Amniotic epithelial cell (primary cell): ENCODE data around the gene DHRSX.
"Not testable (repeated sequence)": the region's sequence is repeated elsewhere in the genome, so short reads cannot be mapped to it uniquely, and the experiment has no call there.

Experiments
- DNase-seq: peaks from one replicate; pipeline ENCODE4 v3.0.0-alpha.2; 2010; ENCODE audit warnings: low read depth

The DHRSX gene

DNA sequence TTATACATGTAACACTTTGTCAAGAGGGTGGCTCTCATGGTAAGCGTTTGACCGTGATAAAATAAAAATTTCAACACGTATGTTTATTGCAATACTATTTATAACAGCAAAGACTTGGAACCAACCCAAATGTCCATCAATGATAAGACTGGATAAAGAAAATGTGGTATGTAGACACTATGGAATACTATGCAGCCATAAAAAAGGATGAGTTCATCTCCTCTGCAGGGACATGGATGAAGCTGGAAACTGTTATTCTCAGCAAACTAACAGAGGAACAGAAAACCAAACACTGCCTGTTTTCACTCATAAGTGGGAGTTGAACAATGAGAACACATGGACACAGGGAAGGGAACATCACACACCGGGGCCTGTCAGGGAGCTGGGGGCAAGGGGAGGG, 150.1 kb downstream of the DHRSX start:
- DNase-seq: not testable (repeated sequence)

DNA sequence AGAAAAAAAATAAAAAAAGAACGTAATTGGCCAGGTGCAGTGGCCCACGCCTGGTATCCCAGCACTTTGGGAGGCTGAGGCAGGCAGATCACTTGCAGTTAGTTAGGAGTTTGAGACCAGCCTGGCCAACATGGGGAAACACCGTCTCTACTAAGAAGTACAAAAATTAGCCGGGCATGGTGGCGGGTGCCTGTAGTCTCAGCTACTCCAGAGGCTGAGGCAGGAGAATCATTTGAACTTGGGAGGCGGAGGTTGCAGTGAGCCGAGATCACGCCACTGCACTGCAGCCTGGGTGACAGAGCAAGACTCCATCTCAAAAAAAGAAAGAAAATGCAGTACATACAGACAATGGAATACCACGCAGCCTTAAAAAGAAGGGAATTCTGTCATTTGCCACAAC, 150.7 kb downstream of the DHRSX start:
- not testable (repeated sequence) for DNase-seq

DNA sequence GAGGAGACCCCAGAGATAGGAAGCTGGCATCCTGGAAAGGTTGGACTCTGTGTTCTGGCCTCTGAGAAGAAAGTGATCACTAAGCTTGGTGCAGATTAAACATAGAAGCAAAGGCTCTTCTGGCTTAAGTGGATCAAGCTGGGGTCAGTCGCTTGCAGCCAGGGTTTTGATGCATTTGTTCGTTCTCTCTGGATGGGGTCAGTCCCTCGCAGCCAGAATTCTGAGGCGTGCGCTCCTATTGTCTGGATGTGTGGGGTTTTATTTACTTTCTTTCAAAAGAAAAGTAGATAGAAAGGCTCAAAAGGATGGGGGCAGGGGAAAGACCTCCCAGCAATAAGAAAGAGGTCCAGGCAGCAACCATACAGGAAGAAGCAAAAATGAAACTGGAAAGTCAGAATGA, 152.6 kb downstream of the DHRSX start:
- DNase-seq: no peak

DNA sequence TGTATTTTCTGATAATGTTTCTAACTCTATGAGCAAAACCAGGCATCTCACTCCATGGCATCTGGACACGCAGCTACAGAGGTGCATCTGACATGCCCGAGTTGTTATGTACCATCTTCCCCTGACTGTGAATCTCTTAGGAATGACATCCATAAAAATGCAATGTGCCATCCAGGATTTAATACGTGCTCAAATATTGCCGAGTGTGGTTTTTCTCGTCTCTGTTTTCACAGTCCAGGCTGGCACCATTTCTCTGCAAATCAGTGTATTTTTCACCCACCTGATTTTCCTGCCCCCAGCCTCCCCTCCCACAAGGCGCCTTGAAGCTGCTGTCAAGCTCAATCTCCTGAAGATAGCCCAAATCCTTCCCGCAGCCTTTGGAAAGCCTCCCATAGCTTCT, 154.6 kb downstream of the DHRSX start:
- DNase-seq: no peak

DNA sequence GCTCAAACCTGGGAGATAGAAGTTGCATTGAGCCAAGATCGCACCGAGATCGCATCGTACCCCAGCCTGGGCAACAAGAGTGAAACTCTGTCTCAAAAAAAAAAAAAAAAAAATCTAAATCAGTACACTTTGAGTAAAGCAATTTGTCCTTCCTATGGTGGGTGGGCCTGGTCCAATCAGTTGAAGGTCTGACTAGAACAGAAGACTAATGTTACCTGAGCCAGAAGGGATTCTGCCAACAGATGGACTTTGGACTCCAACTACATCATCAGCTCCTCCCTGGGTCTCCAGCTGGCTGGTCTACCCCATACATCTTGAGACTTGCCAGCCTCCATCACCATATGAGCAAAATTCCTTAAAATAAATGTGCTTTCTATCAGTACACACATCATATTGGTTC, 155.2 kb downstream of the DHRSX start:
- DNase-seq: no peak

DNA sequence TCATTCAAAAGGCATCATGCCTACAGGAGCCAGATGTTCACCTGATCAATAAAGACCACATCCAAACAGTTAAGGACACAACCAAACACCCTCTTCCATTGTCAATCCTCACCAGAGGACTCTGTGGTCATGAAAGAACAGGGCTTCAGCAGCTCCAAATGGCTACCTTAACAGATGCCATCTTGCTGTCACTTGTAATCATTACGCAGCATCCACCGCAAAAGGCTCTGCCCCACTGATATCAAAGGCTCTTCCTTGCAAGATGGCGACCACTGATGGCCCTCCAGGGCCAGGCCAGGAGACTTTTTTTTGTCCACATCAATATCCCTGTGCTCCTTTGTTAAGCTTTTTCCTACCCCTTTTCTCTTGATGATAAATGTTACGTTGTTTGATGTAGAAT, 157.4 kb downstream of the DHRSX start:
- DNase-seq: no peak

DNA sequence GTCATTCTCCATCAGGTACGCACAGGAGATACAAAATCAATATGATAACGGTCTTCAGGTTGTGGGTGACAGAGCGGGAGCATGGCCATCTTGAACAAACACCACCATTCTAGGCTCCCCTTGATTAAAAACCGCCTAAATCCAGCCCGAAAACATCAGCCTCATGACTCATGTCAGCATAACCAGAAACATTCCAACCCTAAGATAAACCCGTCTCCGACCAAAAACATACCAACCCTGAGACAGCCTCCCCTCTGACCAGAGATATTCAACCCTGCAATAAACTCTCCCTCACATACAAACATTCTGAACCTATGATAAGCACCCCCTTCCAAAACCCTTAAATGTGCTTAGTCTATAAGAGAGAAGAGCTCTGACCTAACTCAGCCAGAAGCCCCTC, 157.9 kb downstream of the DHRSX start:
- peak; percentile 97 for DNase-seq

DNA sequence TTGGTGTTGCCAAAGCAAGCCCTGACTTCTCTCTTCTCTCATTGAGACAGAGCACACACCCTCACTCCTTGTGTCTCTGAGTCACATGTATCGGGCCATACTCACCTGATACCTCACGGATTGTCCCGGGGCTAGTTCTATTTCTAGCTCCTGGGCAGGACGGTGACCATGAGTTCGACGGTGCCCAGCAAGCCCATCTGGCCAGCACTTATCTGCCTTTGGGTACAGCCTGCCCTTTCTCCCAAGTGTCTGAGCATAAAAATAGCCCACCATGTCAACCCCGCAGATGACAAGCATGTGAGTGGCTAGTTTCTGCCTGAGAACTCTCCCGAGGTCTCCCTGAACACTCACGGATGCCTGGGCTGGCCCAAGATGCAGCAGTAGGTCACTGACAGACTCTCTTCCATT, 158.5 kb downstream of the DHRSX start:
- peak; percentile 52 for DNase-seq

DNA sequence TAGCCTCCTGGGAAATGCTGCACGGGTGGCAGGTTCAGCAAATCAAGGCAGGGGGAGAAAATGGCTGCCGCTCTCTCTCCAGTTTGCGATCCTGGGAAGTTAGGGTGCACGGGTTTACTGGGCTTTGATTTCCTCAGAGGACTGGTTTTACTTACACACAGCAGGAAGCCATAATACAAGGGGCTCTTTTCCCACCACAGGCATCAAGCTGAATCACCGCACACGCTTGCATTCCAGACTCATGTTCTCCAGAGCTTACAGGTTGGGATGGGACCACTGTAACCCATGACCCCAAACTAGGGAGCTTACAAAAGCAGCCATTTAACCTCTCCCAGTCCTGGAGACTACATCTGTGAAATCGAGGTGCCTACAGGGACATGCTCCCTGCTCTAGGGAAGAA, 159.8 kb downstream of the DHRSX start:
- DNase-seq: no peak

DNA sequence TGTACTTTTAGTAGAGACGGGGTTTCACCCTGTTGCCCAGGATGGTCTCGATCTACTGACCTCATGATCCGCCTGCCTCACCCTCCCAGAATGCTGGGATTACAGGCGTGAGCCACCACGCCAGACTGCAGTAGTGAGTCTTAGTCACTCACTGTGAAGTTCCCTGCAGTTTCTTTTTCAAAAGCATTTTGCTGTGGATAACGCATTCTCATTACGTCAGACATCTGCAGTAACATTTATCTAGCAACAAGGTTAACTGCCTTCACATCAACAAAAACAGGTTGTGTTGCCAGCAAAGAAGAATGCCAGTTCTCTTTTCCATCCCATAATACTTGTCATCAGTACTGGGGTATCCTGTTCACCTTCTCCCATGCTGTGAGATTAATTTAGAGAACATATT, 164.6 kb downstream of the DHRSX start:
- peak; percentile 88 for DNase-seq

DNA sequence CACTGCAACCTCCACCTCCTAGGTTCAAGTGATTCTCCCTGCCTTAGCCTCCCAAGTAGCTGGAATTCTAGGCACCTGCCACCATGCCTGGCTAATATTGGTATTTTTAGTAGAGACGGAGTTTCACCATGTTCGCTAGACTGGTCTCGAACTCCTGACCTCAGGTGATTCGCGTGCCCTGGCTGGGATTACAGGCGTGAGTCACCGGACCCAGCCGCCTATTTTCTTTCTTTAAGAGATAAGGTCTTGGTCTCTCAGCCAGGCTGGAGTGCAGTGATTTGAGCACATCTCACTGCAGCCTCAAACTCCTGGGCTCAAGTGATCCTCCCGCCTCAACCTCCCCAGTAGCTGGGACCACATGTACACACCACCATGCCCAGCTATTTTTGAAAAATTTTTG, 166.5 kb downstream of the DHRSX start:
- DNase-seq: peak; percentile 61

DNA sequence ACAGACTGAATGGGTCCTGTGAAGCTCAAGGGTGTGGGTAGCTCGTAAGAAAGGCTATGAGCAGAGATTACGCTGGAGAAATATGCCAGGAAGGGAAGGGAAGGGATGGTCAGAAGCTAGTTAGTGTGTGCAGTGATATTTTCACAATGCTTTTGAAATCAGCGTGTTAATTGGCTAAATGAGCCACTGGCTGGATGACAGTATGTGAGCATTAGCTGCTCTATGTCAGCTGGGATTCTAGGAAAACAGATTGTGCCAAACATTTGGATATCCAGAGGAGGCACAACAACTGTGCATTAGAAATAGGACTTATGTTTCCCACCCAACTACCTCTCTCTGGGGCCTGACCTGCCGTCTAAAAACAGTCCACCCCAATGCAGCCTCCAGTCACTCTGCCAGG, 168.5 kb downstream of the DHRSX start:
- no peak for DNase-seq

DNA sequence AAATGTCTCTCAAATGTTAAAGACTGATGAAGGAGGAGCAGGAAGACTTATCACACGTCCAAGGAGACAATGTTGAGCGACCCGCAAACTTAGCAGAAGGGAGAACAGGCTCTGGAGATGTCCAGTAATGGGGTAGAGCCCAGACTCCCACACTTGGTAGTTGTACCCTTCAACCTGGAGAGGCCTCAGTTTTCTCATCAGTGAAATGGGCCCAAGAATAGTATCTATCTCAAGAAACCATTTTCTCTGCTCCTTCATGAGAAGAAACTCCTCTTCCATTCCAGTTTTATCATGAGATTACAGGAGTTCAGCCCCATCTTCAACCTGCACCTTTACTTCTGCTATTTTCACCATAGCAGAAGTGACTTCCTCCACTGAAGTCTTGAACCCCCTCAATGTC, 169.9 kb downstream of the DHRSX start:
- DNase-seq: no peak

DNA sequence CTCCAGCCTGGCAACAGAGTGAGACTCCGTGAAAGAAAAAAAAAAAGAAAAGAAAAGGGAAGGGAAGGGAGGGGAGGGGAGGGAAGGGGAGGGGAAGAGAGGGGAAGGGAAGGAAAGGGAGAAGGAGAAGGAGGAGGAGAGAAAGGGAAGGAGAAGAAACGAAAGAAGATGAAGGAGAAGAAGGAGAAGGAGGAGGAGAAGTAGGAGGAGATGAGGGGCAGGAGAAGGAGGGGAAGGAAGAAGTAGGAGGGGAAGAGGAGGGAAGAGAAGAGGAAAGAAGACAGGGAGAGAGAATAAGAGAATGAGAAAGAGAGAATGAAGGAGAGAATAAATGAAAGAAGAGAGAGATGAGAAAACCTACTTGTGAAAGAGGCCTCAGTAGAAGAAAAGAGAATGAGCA, 170.3 kb downstream of the DHRSX start:
- DNase-seq: no peak

DNA sequence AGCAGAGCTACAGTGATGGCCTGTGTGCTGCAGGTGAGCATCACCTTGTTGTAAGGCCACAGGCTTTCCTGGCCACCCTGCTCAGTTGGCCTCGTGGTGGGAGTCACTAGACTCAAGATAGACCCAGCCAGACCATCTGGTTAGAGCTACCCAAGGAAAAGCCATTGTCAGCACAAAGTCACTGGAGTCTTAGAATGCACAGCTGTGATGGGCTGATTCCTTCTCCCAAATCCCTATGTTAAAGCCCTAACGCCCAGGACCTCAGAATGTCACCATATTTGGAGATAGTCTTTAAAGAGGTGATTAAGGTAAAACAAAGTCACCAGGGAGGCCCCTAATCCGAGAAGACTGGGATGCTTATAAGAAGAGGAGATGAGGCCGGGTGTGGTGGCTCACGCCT, 173.4 kb downstream of the DHRSX start:
- no peak for DNase-seq

DNA sequence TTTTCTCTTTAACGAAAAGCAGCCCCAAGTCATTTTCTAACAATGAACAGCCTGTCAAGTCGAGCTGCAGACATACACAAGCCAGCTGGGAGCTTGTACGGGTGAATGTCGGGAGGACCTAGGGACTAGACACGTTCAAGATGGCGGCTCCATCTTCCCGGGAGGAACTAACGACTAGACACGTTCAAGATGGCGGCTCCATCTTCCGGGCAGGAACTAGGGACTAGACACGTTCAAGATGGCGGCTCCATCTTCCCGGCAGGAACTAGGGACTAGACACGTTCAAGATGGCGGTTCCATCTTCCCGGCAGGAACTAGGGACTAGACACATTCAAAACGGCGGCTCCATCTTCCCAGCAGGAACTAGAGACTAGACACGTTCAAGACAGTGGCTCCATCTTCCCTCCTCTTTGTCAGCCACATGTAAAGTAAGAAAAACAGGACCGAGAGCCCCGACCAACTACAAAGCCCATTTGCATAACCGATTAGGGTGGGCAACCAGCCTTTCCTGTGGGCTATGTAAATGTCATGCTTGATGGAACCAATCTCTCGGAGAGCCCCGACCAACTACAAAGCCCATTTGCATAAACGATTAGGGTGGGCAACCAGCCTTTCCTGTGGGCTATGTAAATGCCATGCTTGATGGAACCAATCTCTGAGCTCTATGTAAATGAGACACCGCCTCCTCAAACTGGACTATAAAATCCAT, 175.5 kb downstream of the DHRSX start:
- DNase-seq: peak; percentile 57

DNA sequence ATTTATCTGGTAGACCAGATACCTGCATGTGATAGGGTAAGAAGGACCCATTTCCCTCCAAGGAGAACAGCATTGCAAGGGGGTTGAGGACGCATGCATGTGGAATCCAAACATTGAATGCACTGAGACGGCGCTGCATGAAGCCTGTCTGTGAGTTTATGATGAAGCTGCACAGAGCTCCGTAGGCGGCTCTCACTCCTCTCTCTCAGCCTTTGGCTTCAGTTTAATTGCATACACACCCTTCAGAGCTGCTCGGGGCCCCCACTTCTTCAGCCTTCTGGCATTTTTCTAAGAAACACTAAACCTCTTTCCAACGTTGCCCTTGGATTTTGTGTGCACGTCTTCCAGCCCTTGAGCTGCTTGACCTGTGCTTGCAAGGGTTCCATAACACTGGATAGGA, 176.6 kb downstream of the DHRSX start:
- DNase-seq: no peak

DNA sequence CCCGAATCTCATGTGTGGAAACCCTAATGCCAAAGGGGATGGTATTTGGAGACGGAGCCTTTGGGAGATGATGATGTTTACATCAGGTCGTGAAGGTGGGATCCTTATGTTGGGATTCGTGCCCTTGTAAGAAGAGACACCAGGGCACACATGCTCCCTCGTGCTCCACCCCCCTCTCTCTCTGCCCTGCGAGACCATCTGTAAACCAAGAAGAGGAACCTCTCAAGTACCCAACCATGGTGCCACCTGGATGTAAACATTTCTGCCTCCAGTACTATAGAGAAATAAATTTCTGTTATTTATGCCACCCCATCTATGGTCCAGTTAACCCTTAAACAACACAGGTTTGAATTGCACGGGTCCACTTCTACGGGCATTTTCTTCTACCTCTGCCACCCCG, 179.4 kb downstream of the DHRSX start:
- no peak for DNase-seq

DNA sequence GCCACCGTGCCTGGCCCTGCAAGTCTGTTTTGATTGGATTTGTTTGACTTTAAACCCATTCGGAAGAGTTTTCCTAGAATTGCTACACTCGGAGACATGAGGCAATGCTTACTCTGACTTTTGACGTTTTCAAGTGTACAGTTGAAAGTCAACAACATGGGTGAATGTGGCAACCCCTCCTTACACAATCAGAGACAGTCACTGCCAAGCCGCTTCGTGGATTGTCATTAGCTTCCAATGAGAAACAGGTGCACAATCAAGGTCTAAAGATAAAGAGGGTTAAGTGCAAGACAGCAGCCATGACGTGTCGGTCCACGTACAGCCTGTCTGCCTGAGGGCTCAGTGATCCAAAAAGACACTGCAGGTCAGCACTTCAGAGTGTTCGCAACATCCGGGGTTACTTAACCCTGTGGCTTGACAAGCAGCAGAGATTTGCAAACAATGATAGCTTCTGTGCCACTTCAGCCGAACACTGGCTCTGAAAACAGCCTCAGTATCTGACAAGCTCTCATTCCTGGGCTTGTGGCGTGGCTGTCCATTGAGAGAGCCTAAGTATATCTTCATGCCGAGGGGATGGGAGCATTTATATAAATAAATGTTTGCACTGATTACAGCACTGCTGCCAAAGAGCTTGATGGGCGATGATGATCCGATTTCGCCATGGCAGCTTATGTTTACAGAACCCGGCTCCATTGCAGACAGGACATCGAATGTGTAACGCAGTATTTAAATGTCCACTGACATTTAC, 180.0 kb downstream of the DHRSX start:
- peak; percentile 99 for DNase-seq

DNA sequence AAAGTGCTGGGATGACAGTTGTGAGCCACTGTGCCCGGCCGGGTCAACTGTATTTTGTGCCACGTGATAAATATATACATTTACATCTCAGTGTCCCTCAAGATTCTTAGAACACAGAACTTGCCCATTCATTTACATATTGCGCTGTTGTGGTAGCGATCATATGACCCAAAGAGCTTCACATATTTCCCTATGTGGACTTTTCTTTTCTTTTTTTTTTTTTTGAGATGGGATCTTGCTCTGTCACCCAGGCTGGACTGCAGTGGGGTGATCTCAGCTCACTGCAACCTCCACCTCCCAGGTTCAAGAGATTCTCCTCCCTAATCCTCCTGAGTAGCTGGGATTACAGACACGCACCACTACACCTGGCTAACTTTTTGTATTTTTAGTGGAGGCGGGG, 180.7 kb downstream of the DHRSX start:
- no peak for DNase-seq

DNA sequence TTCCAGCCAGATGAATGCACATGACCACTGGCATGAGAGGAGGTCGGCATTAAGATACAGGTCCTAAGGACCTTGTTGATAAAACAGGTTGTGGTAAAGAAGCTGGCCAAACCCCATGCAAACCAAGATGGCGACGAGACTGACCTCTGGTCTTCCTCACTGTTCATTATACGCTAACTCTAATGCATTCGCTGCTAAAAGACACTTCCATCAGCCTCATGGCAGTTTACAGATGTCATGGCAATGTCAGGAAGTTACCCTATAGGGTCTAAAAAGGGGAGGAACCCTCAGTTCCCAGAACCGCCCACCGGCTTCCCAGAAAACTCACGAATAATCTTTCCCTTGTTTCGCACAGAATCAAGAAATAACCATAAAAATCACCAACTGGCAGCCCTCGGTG, 182.4 kb downstream of the DHRSX start:
- no peak for DNase-seq

DNA sequence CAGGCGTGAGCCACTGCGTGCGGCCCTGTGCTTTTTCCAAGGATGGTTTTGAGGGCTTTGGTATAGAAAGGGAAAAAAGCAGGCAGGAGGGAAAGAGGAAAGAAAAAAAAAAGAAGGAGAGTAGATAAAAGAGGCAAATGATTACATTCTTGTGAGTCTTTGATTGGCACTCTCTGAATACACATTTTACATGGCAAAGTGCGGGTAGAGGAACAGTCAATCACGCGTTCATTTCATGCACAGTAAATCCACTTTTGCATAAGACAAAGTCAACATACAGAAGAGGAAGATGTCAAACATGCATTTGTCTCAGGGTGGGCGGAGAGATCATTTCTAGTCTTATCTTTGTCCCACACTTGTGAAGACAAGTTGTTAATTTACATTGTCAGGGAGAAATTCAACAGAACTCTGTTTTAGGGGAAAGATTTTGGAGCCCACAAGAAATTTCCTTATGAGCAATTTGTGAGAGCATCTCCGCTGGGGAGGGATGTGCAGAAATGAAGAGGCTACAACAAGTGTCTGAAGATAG, 183.2 kb downstream of the DHRSX start:
- no peak for DNase-seq

DNA sequence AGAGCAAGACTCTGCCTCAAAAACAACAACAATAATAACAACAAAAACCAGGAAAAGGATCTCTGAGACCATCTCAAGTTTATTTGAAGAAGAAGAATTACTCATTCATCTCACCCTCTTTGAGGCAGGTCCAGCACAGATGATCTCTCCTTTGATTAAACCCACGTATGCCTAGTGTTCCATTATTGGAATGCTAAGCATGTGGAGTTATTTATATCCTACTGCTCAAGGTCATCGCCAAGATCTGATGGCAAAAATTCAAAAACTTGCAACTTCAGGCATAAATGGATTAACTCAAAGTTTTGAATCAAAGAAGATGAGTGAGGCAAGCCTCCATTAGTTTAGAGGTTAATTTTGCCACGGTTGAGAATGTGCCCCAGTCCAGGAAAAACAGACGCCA, 184.2 kb downstream of the DHRSX start:
- DNase-seq: no peak

DNA sequence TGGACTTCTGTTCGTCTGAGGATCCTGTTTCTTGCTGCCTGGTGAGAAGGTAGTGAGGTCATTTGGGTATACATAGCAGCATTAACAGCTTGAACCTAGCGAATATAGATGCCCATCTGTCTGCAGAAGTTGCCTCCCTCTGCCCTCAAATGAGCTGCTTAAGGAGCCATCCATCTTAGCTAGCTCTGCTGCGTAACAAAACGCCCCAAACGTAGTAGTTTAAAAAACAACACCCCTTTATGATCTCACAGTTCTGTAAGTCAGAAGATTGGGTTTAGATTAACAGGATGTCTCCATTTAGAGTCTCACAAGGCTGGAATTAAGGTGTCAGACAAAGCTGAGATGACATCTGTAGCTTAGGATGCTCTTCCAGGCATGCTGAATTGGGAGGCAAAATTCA, 185.3 kb downstream of the DHRSX start:
- DNase-seq: no peak
